ENCODE results near the gene KLF3. TPM values are rescaled to one million over a fixed set of nuclear protein-coding genes. Genes with fewer than 3 reads are reported as not detected.
A peak's percentile ranks its signal among the peaks of the same experiment; 100 is the strongest.

KLF3 gene
- total and polyA plus RNA-seq, 9 of the 15 experiments (the other 6 are each of a cell fraction or from before 2014, with no cell fraction given) = 9.9 to 47.2 (median 18.1) TPM

GRCh38 chr4:38662522-38663089 lies 1.4 kb upstream of the KLF3 start (continued):
- TF ChIP-seq, protein P1, sequence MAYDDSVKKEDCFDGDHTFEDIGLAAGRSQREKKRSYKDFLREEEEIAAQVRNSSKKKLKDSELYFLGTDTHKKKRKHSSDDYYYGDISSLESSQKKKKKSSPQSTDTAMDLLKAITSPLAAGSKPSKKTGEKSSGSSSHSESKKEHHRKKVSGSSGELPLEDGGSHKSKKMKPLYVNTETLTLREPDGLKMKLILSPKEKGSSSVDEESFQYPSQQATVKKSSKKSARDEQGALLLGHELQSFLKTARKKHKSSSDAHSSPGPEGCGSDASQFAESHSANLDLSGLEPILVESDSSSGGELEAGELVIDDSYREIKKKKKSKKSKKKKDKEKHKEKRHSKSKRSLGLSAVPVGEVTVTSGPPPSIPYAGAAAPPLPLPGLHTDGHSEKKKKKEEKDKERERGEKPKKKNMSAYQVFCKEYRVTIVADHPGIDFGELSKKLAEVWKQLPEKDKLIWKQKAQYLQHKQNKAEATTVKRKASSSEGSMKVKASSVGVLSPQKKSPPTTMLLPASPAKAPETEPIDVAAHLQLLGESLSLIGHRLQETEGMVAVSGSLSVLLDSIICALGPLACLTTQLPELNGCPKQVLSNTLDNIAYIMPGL (CRISPR knock-in tag; IDR thresholded peaks at IDR 0.05) = no peak
- no peak for TF ChIP-seq BHLHE40 (IDR thresholded peaks at IDR 0.05; ENCODE audit: low read length)
- 0 out of 2 replicates have a peak, but pooled peaks have one; percentile 57 for TF ChIP-seq LCOR (CRISPR knock-in tag; IDR thresholded peaks at IDR 0.05)
- TF ChIP-seq ZNF644 (tag; IDR thresholded peaks at IDR 0.05; ENCODE audit: low read depth) = peak; percentile 44; the same call in 1 of the 2 replicates
- TF ChIP-seq NCOR1 (IDR thresholded peaks at IDR 0.05) = no peak
- no peak for TF ChIP-seq NR4A1 (CRISPR knock-in tag; IDR thresholded peaks at IDR 0.05)
- TF ChIP-seq NR4A1 (tag; IDR thresholded peaks at IDR 0.05) = peak; percentile 13; the same call in 1 of the 2 replicates
- no peak for TF ChIP-seq NR3C1 (CRISPR knock-in tag; IDR thresholded peaks at IDR 0.05)
- TF ChIP-seq GABPB1 (CRISPR knock-in tag; IDR thresholded peaks at IDR 0.05) = 0 out of 2 replicates have a peak, but pooled peaks have one; percentile 9
- no peak for TF ChIP-seq EZH2 (IDR thresholded peaks at IDR 0.05; ENCODE audit: borderline replicate concordance, low read depth, low read length)
- 0 out of 2 replicates have a peak, but pooled peaks have one; percentile 6 for TF ChIP-seq FOSL1 (tag; conservative IDR thresholded peaks at IDR 0.05)
- TF ChIP-seq GTF2E2 (tag; IDR thresholded peaks at IDR 0.05) = 0 out of 2 replicates have a peak, but pooled peaks have one; percentile 20
- TF ChIP-seq FOXP1 (CRISPR knock-in tag; IDR thresholded peaks at IDR 0.05) = peak; percentile 34; the same call in 1 of the 2 replicates
- no peak for TF ChIP-seq ILK (tag; IDR thresholded peaks at IDR 0.05; ENCODE audit: borderline replicate concordance, low read depth)
- no peak for TF ChIP-seq HES1 (IDR thresholded peaks at IDR 0.05; ENCODE audit: low read depth)
- TF ChIP-seq TSC22D4 (tag; IDR thresholded peaks at IDR 0.05) = no peak

Measured in K562 (cell line).